Measurements from ENCODE around the gene ADGRA1. TPM values are rescaled to one million over a fixed set of nuclear protein-coding genes. Genes with fewer than 3 reads are reported as not detected.

Gene ADGRA1
- total and polyA plus RNA-seq, 10 of the 15 experiments (the other 5 are each of a cell fraction or from before 2014, with no cell fraction given): not detected

DNA sequence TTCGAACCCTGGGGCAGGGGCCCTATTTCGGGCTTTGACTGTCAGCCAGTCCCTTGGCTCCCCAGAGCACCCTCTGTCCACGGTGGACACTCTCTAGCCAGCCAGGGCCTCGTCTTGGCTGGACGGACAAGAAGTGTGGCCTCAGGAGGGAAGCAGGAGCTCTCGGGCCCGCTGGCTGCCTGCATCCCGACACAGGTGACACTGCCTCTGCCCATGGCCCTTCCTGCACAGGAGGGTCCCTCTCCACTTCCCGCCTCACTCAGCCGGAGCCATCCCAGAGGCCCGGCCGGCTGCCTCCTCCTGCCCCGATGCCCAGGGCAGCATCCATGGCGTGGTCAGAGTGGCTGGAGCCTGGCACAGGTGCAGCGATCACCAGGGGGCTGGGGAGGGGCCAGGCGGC is 7.9 kb downstream of the ADGRA1 start:
- SMC1A ChIA-PET (ENCODE audit: uncharacterized antibody, unreplicated experiment): no interaction called here
- ATAC-seq (no peak), FAIRE-seq (no peak), DNase-seq (ENCODE audit: low read depth, low spot score) (no peak)
- Histone ChIP-seq H3K4me3 (no peak overlapping the region), H3K36me3 (ENCODE audit: control insufficient read depth in 2 of 2, insufficient read depth in 2 of 2, low read length in 1 of 2) (no peaks in the 10 kb centered on the region), H2AFZ (ENCODE audit: control insufficient read depth, low read depth, low read length) (no peak overlapping the region), H3K79me2 (ENCODE audit: control insufficient read depth, insufficient read depth, low read length) (no peaks in the 10 kb centered on the region), H3K27ac (ENCODE audit: control insufficient read depth, insufficient read depth) (no peak overlapping the region), H3K9me3 (replicated peaks; ENCODE audit: control insufficient read depth, insufficient read depth, low read length) (no peaks in the 10 kb centered on the region), H3K4me2 (ENCODE audit: control insufficient read depth, insufficient read depth) (no peak overlapping the region), H3K27me3 (replicated peaks in 1 of 2; ENCODE audit: control insufficient read depth in 2 of 2, insufficient read depth in 2 of 2, low read length in 1 of 2) (no peaks in the 10 kb centered on the region), H3K4me1 (ENCODE audit: control insufficient read depth, insufficient read depth, low read length) (no peaks in the 10 kb centered on the region), H3K9ac (ENCODE audit: control insufficient read depth, insufficient read depth, low read length) (no peak overlapping the region), H4K20me1 (ENCODE audit: control insufficient read depth, insufficient read depth) (no peaks in the 10 kb centered on the region)
- no TSS peak for BruUV-seq (replicated peaks)
- intact Hi-C loops (cut with micrococcal nuclease; ENCODE audit: unreplicated experiment) (no loop called here), in situ Hi-C loops (cut with MboI) (no loop called here)
- 42% methylated on average over 15 of the region's 16 CpGs for WGBS (ENCODE audit: insufficient coverage, insufficient replicate concordance, low lambda C conversion rate, missing lambda C conversion rate)
- CTCF ChIA-PET: no interaction called here
- POLR2A ChIA-PET: no interaction called here
- RAD21 ChIA-PET (ENCODE audit: unreplicated experiment): no interaction called here
- TF ChIP-seq RELA (IDR thresholded peaks at IDR 0.05; ENCODE audit: borderline replicate concordance, partially characterized antibody) (no peak), IKZF1 (conservative IDR thresholded peaks at IDR 0.05) (no peak), SREBF1 (IDR thresholded peaks at IDR 0.05; ENCODE audit: low read length) (no peak), MYC (IDR thresholded peaks at IDR 0.05; ENCODE audit: insufficient read depth, insufficient read length, insufficient replicate concordance, low read length, severe bottlenecking) (no peak), NR2F1 (conservative IDR thresholded peaks at IDR 0.05) (no peak), SUPT20H (IDR thresholded peaks at IDR 0.05; ENCODE audit: borderline replicate concordance, control insufficient read depth, low read depth, low read length) (no peak), HCFC1 (IDR thresholded peaks at IDR 0.05; ENCODE audit: low read length) (no peak), MTA3 (IDR thresholded peaks at IDR 0.05; ENCODE audit: borderline replicate concordance, low read length) (no peak), SUZ12 (IDR thresholded peaks at IDR 0.05; ENCODE audit: unreplicated experiment) (no peak), RCOR1 (conservative IDR thresholded peaks at IDR 0.05; ENCODE audit: low read depth, low read length) (no peak), JUNB (IDR thresholded peaks at IDR 0.05) (no peak), SMAD1 (IDR thresholded peaks at IDR 0.05; ENCODE audit: low read depth, partially characterized antibody) (no peak), GATAD2B (conservative IDR thresholded peaks at IDR 0.05; ENCODE audit: low read depth) (no peak), POLR2A (IDR thresholded peaks at IDR 0.05; ENCODE audit: low read depth, low read length) (no peak), YY1 (IDR thresholded peaks at IDR 0.05; ENCODE audit: low read depth, low read length) (no peak), SMARCA5 (IDR thresholded peaks at IDR 0.05) (no peak), ZSCAN29 (IDR thresholded peaks at IDR 0.05) (no peak)
- TF ChIP-seq, protein P1, sequence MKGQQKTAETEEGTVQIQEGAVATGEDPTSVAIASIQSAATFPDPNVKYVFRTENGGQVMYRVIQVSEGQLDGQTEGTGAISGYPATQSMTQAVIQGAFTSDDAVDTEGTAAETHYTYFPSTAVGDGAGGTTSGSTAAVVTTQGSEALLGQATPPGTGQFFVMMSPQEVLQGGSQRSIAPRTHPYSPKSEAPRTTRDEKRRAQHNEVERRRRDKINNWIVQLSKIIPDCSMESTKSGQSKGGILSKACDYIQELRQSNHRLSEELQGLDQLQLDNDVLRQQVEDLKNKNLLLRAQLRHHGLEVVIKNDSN (IDR thresholded peaks at IDR 0.05; ENCODE audit: borderline replicate concordance, extremely low read length, insufficient read depth, low read depth, low read length): no peak
